Ovary (tissue), 9 donors: ENCODE results near the gene TMEM131. TPM values are rescaled to one million over a fixed set of nuclear protein-coding genes. Genes with fewer than 3 reads are reported as not detected.

Experiments
- DNase-seq, 5 donors: peaks; one replicate each; pipeline ENCODE4 v3.0.0-alpha.2; 2019 to 2020
- H3K27ac ChIP-seq, 2 donors: fragments of 200-600 bp; one replicate each; pipeline versions ENCODE4 v1.5.1 to v1.8.0; 2019 to 2022
- H3K27me3 ChIP-seq: fragments of 200-600 bp; one replicate; pipeline ENCODE4 v1.8.0; 2022
- H3K36me3 ChIP-seq: fragments of 200-600 bp; sonication (generic); one replicate; pipeline ENCODE4 v1.5.1; 2019
- H3K4me1 ChIP-seq: one replicate; pipeline ENCODE4 v1.8.1; 2013; ENCODE audit warnings: mild to moderate bottlenecking, moderate library complexity; ENCODE audit not compliant: insufficient read depth
- H3K4me3 ChIP-seq: fragments of 200-600 bp; sonication (generic); one replicate; pipeline ENCODE4 v1.5.1; 2017
- H3K9me3 ChIP-seq, 2 donors: fragments of 200-600 bp in 1 of 2; sonication (generic) in 1 of 2; one replicate each; pipeline versions ENCODE4 v1.5.1 to v1.8.1; 2013 to 2019; ENCODE audit warnings: mild to moderate bottlenecking in 1 of 2, moderate library complexity in 1 of 2
- CTCF ChIP-seq, 3 donors: fragments of 450-650 bp in 2 of 3; fragments of 200-600 bp in 1 of 3; IDR thresholded peaks; one replicate each; pipeline versions ENCODE4 v1.5.1 to v1.8.0; 2016 to 2022; ENCODE audit warnings: antibody characterized with exemption in 3 of 3, mild to moderate bottlenecking in 1 of 3
- EP300 ChIP-seq: sonication (generic); formaldehyde crosslinking; IDR thresholded peaks from one replicate; pipeline ENCODE4 v1.6.1; 2017; ENCODE audit warnings: antibody characterized with exemption
- POLR2A ChIP-seq: fragments of 450-650 bp; IDR thresholded peaks from one replicate; pipeline ENCODE4 v1.6.1; 2017; ENCODE audit warnings: antibody characterized with exemption, mild to moderate bottlenecking, moderate library complexity
- WGBS, 3 donors: extraction: QIAGEN DNeasy Blood & Tissue Kit in 1 of 3; methylation state at CpG; one replicate each; pipeline versions ENCODE4 v1.1.5 to v1.1.7; 2013 to 2017; 5-methylcytosine and 5-hydroxymethylcytosine counted together
- intact Hi-C, 4 donors: fragments of 100-400 bp; cut with DNase I; formaldehyde crosslinking; loops; one replicate each; pipeline versions ENCODE4 v1.11.0 to v1.15.1; 2022 to 2023
- polyA plus RNA-seq, 2 donors: library from polyadenylated mRNA; stranded (reverse); fragments of 200-250 nt in 1 of 2; fragments of 350-450 nt in 1 of 2; fragmentation: Illumina TruSeq in 1 of 2; extraction: RNeasy Lipid Tissue Mini Kit (QIAGEN cat#74804) in 1 of 2; gene quantifications; one replicate each; pipeline ENCODE4 v1.2.3, GENCODE V29; 2013 to 2014
- total RNA-seq, 7 donors: library from RNA; depleted of rRNA in 2 of 7; stranded (reverse); fragments of >200 nt in 2 of 7; fragmentation: NEBNext Ultra II Directional in 3 of 7; extraction: Animal tissue kit (Norgen Biotek cat#: 25700) in 3 of 7; gene quantifications; one replicate each; pipeline versions ENCODE4 v1.1.0 to v1.2.4, GENCODE V29; 2016 to 2023
- donor health status: DM: no; HTN: no; CAD: no; lungs with moderate emphysema.
- donor health status: DM: no; HTN: no; CAD: no.
- donor health status: Bipolar disorder and iron deficiency.
- donor health status: DM: yes; HTN: yes; CAD: no.
- donor health status: DM: no; HTN: no; CAD: no.
- donor health status: DM: yes; HTN: yes; CAD: no.

The TMEM131 gene
- total and polyA plus RNA-seq, 9 donors: 16.1 to 44.0 (median 38.4) TPM

GRCh38 chr2:97988722-97989121 is 7.0 kb downstream of the TMEM131 start:
- H3K4me3 ChIP-seq: no peak overlapping the region
- 86 to 89% (median 88%) methylated on average over 2 of the region's 2 CpGs for WGBS, 3 donors
- DNase-seq: no peak
- no peak overlapping the region for H3K27ac ChIP-seq
- H3K4me1 ChIP-seq: peaks cover 4% of the 10 kb centered on the region
- H3K27me3 ChIP-seq: no peaks in the 10 kb centered on the region
- no peaks in the 10 kb centered on the region for H3K36me3 ChIP-seq
- intact Hi-C loops: no loop called here
- TF ChIP-seq CTCF (IDR thresholded peaks at IDR 0.05) (no peak), EP300 (no peak), POLR2A (no peak)
- no peaks in the 10 kb centered on the region for H3K9me3 ChIP-seq

GRCh38 chr2:97985998-97986397 is 9.8 kb downstream of the TMEM131 start:
- H3K9me3 ChIP-seq: no peaks in the 10 kb centered on the region
- TF ChIP-seq EP300: no peak
- TF ChIP-seq CTCF (IDR thresholded peaks at IDR 0.05): no peak
- no peak for TF ChIP-seq POLR2A
- no peaks in the 10 kb centered on the region for H3K4me1 ChIP-seq
- no peaks in the 10 kb centered on the region for H3K36me3 ChIP-seq
- no peak for DNase-seq
- H3K27ac ChIP-seq: no peak overlapping the region
- WGBS, 3 donors: 94 to 97% (median 97%) methylated on average over 2 of the region's 2 CpGs
- no peak overlapping the region for H3K4me3 ChIP-seq
- H3K27me3 ChIP-seq: no peaks in the 10 kb centered on the region
- intact Hi-C loops: no loop called here

- DNase-seq: no peak
- no peak overlapping the region for H3K4me3 ChIP-seq
- H3K36me3 ChIP-seq: no peaks in the 10 kb centered on the region
- H3K27ac ChIP-seq: no peak overlapping the region
- WGBS, 3 donors: 84 to 90% (median 88%) methylated on average over 3 of the region's 3 CpGs
- intact Hi-C loops: no loop called here
- no peaks in the 10 kb centered on the region for H3K27me3 ChIP-seq
- TF ChIP-seq EP300 (no peak), POLR2A (no peak), CTCF (IDR thresholded peaks at IDR 0.05) (no peak)
- H3K4me1 ChIP-seq: no peaks in the 10 kb centered on the region
- no peaks in the 10 kb centered on the region for H3K9me3 ChIP-seq
These were observed 12.1 kb downstream of the TMEM131 start for GRCh38 chr2:97983698-97984097.

GRCh38 chr2:97983134-97983533 is 12.6 kb downstream of the TMEM131 start:
- Histone ChIP-seq H3K4me1 (no peaks in the 10 kb centered on the region), H3K4me3 (no peak overlapping the region), H3K9me3 (no peaks in the 10 kb centered on the region), H3K27me3 (no peaks in the 10 kb centered on the region), H3K27ac (no peak overlapping the region), H3K36me3 (no peaks in the 10 kb centered on the region)
- intact Hi-C loops: no loop called here
- no peak for DNase-seq
- TF ChIP-seq POLR2A: no peak
- 91 to 93% (median 91%) methylated on average over 6 of the region's 6 CpGs for WGBS, 3 donors

- intact Hi-C loops: no loop called here
- no peak overlapping the region for H3K27ac ChIP-seq
- no peaks in the 10 kb centered on the region for H3K4me1 ChIP-seq
- no peak for DNase-seq
- TF ChIP-seq CTCF (IDR thresholded peaks at IDR 0.05) (no peak), POLR2A (no peak), EP300 (no peak)
- no peaks in the 10 kb centered on the region for H3K27me3 ChIP-seq
- H3K4me3 ChIP-seq: no peak overlapping the region
- H3K9me3 ChIP-seq: no peaks in the 10 kb centered on the region
- H3K36me3 ChIP-seq: no peaks in the 10 kb centered on the region
These were observed 13.1 kb downstream of the TMEM131 start for GRCh38 chr2:97982621-97983020.
